Esophagus (tissue), 2 donors: ENCODE data around the gene DCUN1D3. TPM values are rescaled to one million over a fixed set of nuclear protein-coding genes. Genes with fewer than 3 reads are reported as not detected.

Source experiments
- polyA plus RNA-seq, 2 donors: library from polyadenylated mRNA; stranded (reverse); fragments of 200-250 nt; gene quantifications; one replicate each; pipeline ENCODE4 v1.2.3, GENCODE V29; 2013
- donor health status: healthy with polysubstance abuse.
- donor health status: Bipolar disorder and iron deficiency.

Gene DCUN1D3
- polyA plus RNA-seq, 2 donors: 3.2 to 6.5 TPM

Other genes starting within 250 kb of the DCUN1D3 start
- under 1 TPM; 0.20 to 0.21 TPM for gene ACSM1, start 202.7 kb downstream of the DCUN1D3 start, polyA plus RNA-seq
- 10 to 100 TPM; 11.2 TPM for gene THUMPD1, start 158.5 kb downstream of the DCUN1D3 start, polyA plus RNA-seq
- 1 to 10 TPM; 3.3 to 6.3 TPM for gene ACSM3, start 136.3 kb downstream of the DCUN1D3 start, polyA plus RNA-seq
- 1 to 10 TPM; 7.7 to 8.0 TPM for gene ERI2, start 93.9 kb downstream of the DCUN1D3 start, polyA plus RNA-seq
- 1 to 10 TPM; 1.4 to 1.5 TPM for gene REXO5, start 93.8 kb downstream of the DCUN1D3 start, polyA plus RNA-seq
- gene LYRM1, start 413 bp upstream of the DCUN1D3 start, polyA plus RNA-seq: 10 to 100 TPM; 15.8 to 15.9 TPM